Uterus (tissue), 2 donors: Measurements from ENCODE around the gene RPAP2.

Experiments
- CTCF ChIP-seq, 4 experiments: fragments of 200-600 bp in 2 of 4; fragments of 450-650 bp in 2 of 4; sonication (generic) in 2 of 4; IDR thresholded peaks; one replicate each; pipeline ENCODE4 v1.5.1; 2016 to 2019; ENCODE audit warnings: antibody characterized with exemption in 4 of 4, mild to moderate bottlenecking in 2 of 4, moderate library complexity in 1 of 4
- POLR2A ChIP-seq, 2 donors: fragments of 450-650 bp; IDR thresholded peaks; one replicate each; pipeline ENCODE4 v1.6.1; 2016; ENCODE audit warnings: antibody characterized with exemption in 2 of 2, mild to moderate bottlenecking in 1 of 2, moderate library complexity in 1 of 2

- TF ChIP-seq CTCF (IDR thresholded peaks at IDR 0.05) = no peak
- no peak for TF ChIP-seq POLR2A (IDR thresholded peaks at IDR 0.05)
Measured at GRCh38 chr1:92424381-92424780, 125.5 kb downstream of the RPAP2 start.
